AG04449 (cell line): ENCODE results near the gene CENPB.

Source experiments
- CTCF ChIA-PET: fragments of 350-600 bp; formaldehyde crosslinking; extraction: SDS; loops from one replicate; lab custom pipeline; 2021; ENCODE audit warnings: antibody characterized with exemption; lab: Yijun Ruan, JAX
- POLR2A ChIA-PET: fragments of 400-600, 350-600 bp; formaldehyde crosslinking; extraction: SDS; loops from one replicate; lab custom pipeline; 2020; ENCODE audit warnings: antibody characterized with exemption, inconsistent platforms; lab: Yijun Ruan, JAX
- DNase-seq: peaks from one replicate; pipeline ENCODE4 v3.0.0-alpha.2; 2010; ENCODE audit warnings: low read depth, low spot score
- H3K4me3 ChIP-seq: 2 replicates; pipeline ENCODE4 v1.5.1; 2011; ENCODE audit warnings: low read depth, mild to moderate bottlenecking, control low read depth, low read length
- TF ChIP-seq, protein P1 (sequence below): IDR thresholded peaks from one replicate; pipeline ENCODE4 v1.5.1; 2011; ENCODE audit warnings: mild to moderate bottlenecking, moderate library complexity, low read length, control low read depth, inconsistent platforms; ENCODE audit not compliant: insufficient read depth; ENCODE audit errors: missing control alignments

CENPB gene

DNA sequence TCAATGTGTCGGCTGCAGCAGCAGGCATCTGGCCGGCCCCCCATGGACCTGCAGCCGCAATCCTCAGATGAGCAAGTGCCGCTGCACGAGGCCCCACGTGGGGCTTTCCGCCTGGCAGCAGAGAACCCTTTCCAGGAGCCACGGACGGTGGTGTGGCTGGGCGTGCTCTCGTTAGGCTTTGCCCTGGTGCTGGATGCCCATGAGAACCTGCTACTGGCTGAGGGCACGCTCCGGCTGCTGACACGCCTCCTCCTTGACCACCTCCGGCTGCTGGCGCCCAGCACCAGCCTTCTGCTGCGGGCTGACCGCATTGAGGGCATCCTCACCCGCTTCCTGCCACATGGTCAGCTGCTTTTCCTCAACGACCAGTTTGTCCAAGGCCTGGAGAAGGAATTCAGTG, 37.3 kb upstream of the CENPB start:
- H3K4me3 ChIP-seq, result no peak overlapping the region
- no peak for DNase-seq
- POLR2A ChIA-PET, result no interaction called here

DNA sequence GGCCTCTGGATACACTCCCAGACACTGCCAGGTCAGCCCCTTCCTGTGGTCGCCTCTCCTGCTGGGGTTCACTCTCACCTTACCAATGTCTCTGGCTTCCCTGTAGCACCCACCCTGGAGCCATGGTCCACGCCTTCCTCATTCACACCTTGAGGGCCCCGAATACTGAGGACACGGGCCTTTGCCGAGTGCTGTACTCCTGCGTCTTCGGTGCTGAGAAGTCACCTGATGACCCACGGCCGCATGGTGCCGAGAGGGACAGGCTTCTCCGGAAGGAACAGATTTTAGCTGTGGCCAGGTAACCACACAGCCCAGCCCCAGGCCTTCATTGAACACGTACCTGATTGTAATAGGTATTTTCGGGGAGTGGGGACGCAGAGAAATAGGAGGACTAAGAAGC, 35.5 kb upstream of the CENPB start:
- TF ChIP-seq, protein P1, sequence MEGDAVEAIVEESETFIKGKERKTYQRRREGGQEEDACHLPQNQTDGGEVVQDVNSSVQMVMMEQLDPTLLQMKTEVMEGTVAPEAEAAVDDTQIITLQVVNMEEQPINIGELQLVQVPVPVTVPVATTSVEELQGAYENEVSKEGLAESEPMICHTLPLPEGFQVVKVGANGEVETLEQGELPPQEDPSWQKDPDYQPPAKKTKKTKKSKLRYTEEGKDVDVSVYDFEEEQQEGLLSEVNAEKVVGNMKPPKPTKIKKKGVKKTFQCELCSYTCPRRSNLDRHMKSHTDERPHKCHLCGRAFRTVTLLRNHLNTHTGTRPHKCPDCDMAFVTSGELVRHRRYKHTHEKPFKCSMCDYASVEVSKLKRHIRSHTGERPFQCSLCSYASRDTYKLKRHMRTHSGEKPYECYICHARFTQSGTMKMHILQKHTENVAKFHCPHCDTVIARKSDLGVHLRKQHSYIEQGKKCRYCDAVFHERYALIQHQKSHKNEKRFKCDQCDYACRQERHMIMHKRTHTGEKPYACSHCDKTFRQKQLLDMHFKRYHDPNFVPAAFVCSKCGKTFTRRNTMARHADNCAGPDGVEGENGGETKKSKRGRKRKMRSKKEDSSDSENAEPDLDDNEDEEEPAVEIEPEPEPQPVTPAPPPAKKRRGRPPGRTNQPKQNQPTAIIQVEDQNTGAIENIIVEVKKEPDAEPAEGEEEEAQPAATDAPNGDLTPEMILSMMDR, result no peak
- CTCF ChIA-PET, result interaction anchor here (0.6 to 8.8 kb wide), 9 partner anchors 11 to 263 kb away, joined by 3 to 255 read pairs (median 11); partner anchors contain the start of genes CENPB and SPEF1
- no peak for DNase-seq
- H3K4me3 ChIP-seq, result no peak overlapping the region
- POLR2A ChIA-PET, result no interaction called here

More for the DNA sequence above, 37.3 kb upstream of the CENPB start:
- TF ChIP-seq, protein P1, result no peak
- CTCF ChIA-PET, result interaction anchor here (0.9 to 8.8 kb wide), 2 partner anchors 37 to 82 kb away, joined by 3 to 255 read pairs; partner anchors contain the start of genes CENPB and SPEF1

DNA sequence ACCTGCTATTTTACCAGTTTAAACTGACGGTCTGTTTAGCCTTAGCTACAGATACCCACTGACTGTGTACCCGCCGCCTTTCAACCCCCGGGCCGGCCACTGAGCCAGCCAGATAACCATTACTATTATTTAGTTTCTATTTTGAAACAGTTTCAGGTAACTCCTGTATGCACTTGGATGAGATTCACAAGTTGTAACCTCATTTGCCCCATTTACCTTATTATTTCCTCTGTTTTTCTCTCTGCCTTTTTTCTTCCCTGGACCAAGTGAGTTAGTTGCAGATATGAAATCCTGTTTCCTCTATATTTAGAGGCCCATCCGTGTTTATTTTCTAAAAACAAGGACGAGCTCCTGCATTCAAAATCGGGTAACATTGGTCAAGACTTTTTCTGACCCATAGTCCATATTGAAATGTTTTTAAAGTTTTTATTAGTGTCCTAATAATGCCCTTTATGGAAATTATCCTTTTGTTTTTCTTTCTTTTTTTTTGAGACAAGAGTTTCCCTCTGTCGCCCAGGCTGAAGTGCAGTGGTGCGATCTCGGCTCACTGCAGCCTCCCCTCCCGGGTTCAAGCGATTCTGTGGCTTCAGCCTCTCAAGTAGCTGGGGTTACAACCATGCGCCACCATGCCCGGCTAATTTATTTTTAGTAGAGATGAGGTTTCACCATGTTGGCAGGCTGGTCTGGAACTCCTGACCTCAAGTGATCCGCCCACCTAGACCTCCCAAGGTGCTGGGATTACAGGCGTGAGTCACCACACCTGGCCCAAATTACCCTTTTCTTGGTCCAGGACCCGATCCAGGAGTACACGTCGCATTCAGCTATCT, 34.6 kb upstream of the CENPB start:
- no peak for DNase-seq
- peak overlapping the region; percentile 95 for H3K4me3 ChIP-seq
- TF ChIP-seq, protein P1, result no peak
- ChIA-PET POLR2A (interaction anchor here (0.8 to 1.8 kb wide), 6 partner anchors 9 to 249 kb away, joined by 3 to 12 read pairs (median 4); partner anchors contain the start of genes CENPB and SPEF1), CTCF (interaction anchor here (0.7 to 8.8 kb wide), 29 partner anchors 8 to 263 kb away, joined by 3 to 255 read pairs (median 7); partner anchors contain the start of genes ADISSP, CDC25B, CENPB and SPEF1)

DNA sequence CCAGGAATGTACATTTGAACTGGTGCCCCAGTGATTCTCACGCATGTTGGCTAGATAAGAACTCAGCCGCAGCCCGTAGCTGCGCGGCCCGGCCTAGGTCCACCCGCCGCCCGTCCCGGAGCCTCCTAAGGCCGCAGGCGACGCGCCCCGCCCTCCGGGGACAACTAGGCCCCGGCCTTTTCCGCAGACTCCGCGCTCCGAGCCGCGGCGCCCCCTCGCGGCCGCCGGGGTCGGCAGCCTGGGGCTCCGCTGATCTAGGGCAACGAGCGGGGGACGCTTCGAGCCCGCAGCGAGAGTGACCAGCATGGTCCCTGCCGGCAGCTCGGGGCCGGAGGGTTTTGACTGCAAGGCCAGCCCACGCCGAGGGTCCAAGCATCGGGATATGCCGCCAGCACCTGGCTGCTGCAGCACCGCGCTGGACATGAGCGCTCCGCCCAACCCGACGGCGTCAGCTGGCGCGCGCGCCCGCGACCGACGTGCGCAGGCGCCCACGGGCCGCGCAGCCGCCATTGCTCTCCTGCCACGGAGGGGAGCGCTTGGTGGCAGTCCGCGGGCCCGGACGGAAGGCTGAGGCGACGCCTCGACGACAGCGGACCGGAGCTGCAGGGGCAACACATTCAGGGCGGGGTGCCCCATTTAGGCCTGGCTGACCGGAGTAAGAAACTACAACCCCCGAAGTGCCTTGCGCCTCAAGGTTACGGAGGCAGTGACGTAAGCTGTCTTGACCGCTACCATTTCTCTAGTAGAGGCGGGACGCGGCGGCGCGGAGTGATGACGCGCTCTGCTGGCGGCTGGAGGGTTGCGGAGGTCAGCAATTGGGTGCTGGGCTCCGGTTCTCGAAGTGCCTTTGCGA, 33.7 kb upstream of the CENPB start, which contains the start of gene AP5S1:
Gene AP5S1 (plus strand): TSS at position 500 of the 853 bp plus-strand sequence. CDS start 1,571 bp downstream, outside the sequence.
- no peak for DNase-seq
- TF ChIP-seq, protein P1, result peak; percentile 83
- POLR2A ChIA-PET, result interaction anchor here (0.7 to 1.8 kb wide), 7 partner anchors 9 to 250 kb away, joined by 3 to 12 read pairs (median 4); partner anchors contain the start of genes CENPB and SPEF1
- CTCF ChIA-PET, result interaction anchor here (0.7 to 8.8 kb wide), 32 partner anchors 9 to 272 kb away, joined by 3 to 255 read pairs (median 6); partner anchors contain the start of genes ADISSP, CDC25B, CENPB and SPEF1
- peak within 1 kb of the TSS; percentile 95 for H3K4me3 ChIP-seq

DNA sequence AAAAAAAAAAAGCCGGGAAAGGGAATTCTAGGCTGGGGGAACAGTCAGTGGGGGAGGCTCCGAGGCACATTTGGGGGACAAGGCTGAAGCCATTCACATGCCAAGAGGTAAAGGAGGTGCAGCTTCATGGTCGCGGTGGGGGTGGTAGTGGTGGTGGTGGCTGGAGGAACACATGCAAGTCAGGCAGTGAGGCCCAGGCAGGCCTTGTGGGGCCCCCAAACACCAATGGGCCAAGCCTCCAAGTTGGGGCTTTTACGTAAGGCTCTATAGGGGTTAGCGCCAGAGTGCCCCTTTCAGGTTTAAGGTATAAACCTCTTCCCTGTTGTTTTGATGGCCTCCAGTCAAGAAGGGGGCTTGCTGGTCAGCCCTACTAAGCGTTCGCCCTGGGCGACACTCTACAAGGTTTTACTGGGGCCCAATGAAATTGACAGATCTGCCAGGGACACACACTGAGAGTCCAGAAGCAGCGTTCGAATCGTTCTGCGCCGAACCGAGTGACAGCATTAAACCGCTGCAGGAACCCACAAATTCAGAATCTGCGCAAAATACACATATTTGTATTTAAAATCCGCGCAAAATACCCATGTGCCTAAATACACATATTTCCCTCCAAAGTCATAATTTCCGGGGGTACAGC, 33.0 kb upstream of the CENPB start:
- peak overlapping the region; percentile 95 for H3K4me3 ChIP-seq
- TF ChIP-seq, protein P1, result no peak
- CTCF ChIA-PET, result interaction anchor here (1.0 to 8.8 kb wide), 32 partner anchors 10 to 273 kb away, joined by 3 to 255 read pairs (median 8); partner anchors contain the start of genes ADISSP, CDC25B, CENPB and SPEF1
- POLR2A ChIA-PET, result interaction anchor here (0.7 to 1.8 kb wide), 8 partner anchors 8 to 79 kb away, joined by 3 to 12 read pairs (median 8); partner anchors contain the start of genes CDC25B, CENPB and SPEF1
- DNase-seq, result no peak
